ENCODE results near the gene EFTUD2.

DNA sequence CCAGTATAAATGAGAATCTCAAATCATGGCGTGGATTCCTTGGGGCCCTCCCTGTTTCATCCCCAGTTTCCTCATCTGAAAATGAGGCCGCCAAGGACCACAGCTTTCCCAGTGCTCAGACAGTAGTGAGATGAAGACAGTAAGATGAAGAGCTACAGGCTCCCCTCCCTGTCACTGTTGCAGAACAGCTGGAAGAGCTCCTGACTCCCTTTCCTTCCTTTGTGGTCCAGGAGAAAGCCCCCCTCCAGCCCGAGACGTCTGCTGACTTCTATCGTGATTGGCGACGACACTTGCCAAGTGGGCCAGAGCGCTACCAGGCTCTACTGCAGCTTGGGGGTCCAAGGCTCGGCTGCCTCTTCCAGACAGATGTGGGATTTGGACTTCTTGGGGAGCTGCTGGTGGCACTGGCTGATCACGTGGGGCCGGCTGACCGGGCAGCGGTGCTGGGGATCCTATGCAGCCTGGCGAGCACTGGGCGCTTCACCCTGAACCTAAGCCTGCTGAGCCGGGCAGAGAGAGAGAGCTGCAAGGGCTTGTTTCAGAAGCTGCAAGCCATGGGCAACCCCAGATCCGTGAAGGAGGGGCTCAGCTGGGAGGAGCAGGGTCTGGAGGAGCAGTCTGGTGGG, 3.0 kb upstream of the EFTUD2 start:
- TF ChIP-seq, protein P1, sequence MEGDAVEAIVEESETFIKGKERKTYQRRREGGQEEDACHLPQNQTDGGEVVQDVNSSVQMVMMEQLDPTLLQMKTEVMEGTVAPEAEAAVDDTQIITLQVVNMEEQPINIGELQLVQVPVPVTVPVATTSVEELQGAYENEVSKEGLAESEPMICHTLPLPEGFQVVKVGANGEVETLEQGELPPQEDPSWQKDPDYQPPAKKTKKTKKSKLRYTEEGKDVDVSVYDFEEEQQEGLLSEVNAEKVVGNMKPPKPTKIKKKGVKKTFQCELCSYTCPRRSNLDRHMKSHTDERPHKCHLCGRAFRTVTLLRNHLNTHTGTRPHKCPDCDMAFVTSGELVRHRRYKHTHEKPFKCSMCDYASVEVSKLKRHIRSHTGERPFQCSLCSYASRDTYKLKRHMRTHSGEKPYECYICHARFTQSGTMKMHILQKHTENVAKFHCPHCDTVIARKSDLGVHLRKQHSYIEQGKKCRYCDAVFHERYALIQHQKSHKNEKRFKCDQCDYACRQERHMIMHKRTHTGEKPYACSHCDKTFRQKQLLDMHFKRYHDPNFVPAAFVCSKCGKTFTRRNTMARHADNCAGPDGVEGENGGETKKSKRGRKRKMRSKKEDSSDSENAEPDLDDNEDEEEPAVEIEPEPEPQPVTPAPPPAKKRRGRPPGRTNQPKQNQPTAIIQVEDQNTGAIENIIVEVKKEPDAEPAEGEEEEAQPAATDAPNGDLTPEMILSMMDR (IDR thresholded peaks at IDR 0.05): no peak
- TF ChIP-seq POLR2A (IDR thresholded peaks at IDR 0.05): no peak
